Fibroblast of mammary gland (primary cell): Measurements from ENCODE around the gene DERA.
"Not testable (repeated sequence)": the region's sequence is repeated elsewhere in the genome, so short reads cannot be mapped to it uniquely, and the experiment has no call there.

Source experiments
- DNase-seq: peaks from one replicate; pipeline ENCODE4 v3.0.0-alpha.2; 2010; ENCODE audit warnings: low read depth
- H3K4me3 ChIP-seq: 2 replicates; pipeline ENCODE4 v1.5.1; 2011; ENCODE audit warnings: low read depth, mild to moderate bottlenecking, low read length, moderate library complexity; ENCODE audit not compliant: control insufficient read depth
- CTCF ChIP-seq: conservative IDR thresholded peaks from 2 replicates; pipeline ENCODE4 v1.5.1; 2011; ENCODE audit warnings: low read depth, low read length, inconsistent platforms; ENCODE audit not compliant: control insufficient read depth, insufficient read depth

The DERA gene

GRCh38 chr12:15936751-15937150 is 25.6 kb downstream of the DERA start:
- no peak for DNase-seq
- no peak for TF ChIP-seq CTCF
- no peak overlapping the region for H3K4me3 ChIP-seq

- H3K4me3 ChIP-seq, result no peak overlapping the region
- no peak for TF ChIP-seq CTCF
- DNase-seq, result no peak
Measured at GRCh38 chr12:15937902-15938301, 26.8 kb downstream of the DERA start.

GRCh38 chr12:15939111-15939510 is 28.0 kb downstream of the DERA start:
- no peak overlapping the region for H3K4me3 ChIP-seq
- no peak for DNase-seq
- TF ChIP-seq CTCF, result no peak

- H3K4me3 ChIP-seq, result no peak overlapping the region
- TF ChIP-seq CTCF, result no peak
- DNase-seq, result no peak
Measured at GRCh38 chr12:15942475-15942874, 31.3 kb downstream of the DERA start.

GRCh38 chr12:15943519-15943918 is 32.4 kb downstream of the DERA start:
- not testable (repeated sequence) for DNase-seq

GRCh38 chr12:15948461-15948860 is 37.3 kb downstream of the DERA start:
- H3K4me3 ChIP-seq, DNase-seq: not testable (repeated sequence)

More at GRCh38 chr12:15943519-15943918, 32.4 kb downstream of the DERA start:
- H3K4me3 ChIP-seq, result not testable (repeated sequence)

GRCh38 chr12:15955281-15955680 is 44.1 kb downstream of the DERA start:
- no peak for TF ChIP-seq CTCF
- no peak for DNase-seq
- no peak overlapping the region for H3K4me3 ChIP-seq

GRCh38 chr12:15956010-15956409 is 44.9 kb downstream of the DERA start:
- no peak for DNase-seq
- H3K4me3 ChIP-seq, result no peak overlapping the region
- TF ChIP-seq CTCF, result no peak
